Amniotic stem cell (primary cell): ENCODE measurements around the gene NUDT21.
"Not testable (repeated sequence)": the region's sequence is repeated elsewhere in the genome, so short reads cannot be mapped to it uniquely, and the experiment has no call there.

Experiments used
- DNase-seq: peaks from one replicate; lab custom pipeline; 2025; lab: John Stamatoyannopoulos, UW

Gene NUDT21

DNA sequence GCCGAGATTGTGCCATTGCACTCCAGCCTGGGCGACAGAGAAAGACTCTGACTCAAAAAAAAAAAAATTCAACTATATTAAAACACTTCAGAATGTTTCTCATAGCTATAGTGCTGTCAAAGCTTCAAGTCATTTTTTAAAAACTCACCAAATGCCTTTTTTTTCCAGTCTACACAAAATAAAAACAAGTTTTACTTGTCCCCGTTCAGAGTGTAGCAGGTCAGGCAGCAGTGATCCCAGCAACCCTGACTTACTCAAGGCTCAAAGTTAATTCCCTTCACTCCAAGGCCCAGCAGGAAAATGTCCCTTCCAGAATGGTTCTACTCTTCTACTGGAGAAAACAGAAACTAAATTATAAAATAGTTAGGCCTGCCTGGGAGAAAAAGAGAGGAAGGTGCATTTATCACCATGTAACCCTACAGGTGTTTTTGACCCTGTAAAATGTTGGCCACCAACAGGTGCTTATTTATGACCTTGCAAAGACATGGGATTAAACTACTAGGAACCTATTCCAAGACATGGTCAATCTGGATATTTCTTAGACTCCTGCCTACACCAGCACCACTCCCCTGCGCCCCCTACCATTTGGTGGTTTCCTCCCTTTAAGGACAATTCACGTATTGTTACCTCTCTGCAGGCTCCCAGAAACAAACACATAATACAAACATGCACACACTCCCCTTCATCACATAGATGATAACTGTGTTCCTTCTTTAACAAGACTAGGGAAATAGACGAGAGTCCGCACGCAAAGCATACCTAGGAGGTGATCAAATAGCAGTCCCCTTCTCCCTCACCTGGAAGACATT, 31.2 kb downstream of the NUDT21 start:
- DNase-seq = no peak

DNA sequence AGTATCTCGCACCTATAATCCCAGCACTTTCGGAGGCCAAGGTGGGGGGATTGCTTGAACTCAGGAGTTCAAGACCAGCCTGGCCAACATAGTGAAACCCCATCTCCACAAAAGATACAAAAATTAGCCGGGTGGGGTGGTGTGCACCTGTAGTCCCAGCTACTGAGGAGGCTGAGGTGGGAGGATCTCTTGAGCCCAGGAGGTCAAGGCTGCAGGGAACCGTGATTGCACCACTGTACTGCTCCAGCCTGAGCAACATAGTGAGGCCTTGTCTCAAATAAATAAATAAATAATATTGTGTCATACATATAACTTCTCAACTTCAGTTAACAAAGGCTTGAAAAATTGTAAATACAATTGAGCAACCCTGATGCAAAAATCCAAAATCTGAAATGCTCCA, 34.0 kb downstream of the NUDT21 start:
- no peak for DNase-seq

DNA sequence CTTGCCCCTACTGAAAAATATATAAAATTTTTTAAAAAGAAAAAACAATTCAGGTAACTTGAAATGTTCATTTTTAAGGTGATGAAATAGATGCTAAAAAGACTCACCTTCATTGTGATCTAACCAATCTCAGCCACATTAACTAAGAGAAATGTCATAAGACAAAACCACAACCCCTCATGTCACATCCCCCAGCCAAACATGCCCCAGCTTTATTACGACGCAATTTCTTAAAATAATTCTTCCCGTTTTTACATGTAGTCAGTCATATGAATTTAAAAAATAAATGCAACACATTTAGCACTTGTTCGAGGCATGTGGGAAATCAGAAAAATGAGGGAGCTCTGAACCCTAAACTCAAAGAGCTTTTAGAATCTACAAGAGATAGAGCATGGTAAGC, 35.3 kb downstream of the NUDT21 start:
- DNase-seq = no peak

DNA sequence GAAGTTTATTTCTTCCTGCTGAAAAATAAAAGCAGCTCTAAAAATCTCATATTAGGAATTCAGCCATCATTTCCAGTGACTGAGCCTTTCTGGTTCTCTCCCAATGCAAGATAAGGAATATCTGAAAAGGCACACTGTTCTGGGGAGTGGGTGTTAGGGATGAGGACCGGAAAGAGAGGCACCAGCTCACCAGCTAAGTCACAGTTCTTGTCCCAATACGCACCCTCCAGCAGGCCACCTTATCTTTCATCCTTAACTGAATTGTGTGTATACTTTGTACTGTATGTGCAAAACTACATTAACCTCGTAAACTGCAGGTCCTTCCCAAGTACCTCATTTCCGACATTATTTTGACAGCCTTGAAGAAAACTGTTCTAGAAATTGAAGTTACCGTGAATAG, 36.8 kb downstream of the NUDT21 start:
- no peak for DNase-seq

DNA sequence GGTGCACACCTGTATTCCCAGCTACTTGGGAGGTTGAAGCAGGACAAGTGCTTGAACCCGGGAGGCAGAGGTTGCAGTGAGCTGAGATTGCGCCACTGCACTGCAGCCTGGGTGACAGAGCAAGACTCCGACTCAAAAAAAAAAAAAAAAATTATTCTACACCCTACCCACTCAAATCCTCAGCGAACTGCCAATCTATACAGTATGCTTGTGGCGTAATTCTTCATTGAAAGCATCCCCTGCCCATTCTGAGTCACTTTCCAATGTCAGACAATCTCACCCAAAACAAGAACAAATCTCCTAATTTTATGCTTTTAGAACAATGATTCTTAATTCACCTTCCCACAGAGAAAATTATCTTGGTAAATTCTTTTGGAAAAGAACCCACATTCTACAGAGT, 37.8 kb downstream of the NUDT21 start:
- no peak for DNase-seq

DNA sequence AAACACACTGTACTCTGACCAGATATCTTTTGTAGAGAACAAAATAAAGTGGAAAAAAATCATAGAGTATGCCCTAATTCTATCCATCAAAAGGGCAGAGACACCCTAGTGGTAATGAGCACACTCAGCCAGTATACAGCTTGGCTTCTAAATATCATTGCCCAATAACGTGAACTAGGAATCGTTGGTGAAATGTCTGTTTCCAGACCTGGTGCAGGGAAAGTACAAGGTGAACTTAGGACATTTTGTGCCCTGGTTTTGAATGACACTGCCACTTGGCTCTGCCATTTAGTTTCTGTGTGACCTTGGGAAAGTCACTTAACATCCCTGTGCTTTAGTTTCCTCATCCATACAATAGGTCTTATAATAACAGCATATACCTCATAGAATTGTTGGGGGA, 39.5 kb downstream of the NUDT21 start:
- no peak for DNase-seq

DNA sequence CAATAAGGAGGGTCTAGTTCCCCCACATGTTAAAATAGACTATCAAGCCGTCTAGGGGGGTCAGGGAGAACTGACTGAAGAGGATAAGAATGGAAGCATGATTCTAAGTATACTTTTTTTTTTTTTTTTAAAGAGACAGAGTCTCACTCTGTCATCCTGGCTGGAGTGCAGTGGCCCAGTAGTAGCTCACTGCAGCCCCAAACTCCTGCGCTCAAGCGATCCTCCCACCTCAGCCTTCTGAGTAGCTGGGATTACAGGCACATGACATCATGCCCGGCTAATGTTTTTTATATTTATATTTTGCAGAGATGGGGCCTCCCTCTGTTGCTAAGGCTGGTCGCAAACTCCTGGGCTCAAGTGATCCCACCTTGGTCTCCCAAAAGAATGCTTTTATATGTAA, 40.0 kb downstream of the NUDT21 start:
- no peak for DNase-seq

DNA sequence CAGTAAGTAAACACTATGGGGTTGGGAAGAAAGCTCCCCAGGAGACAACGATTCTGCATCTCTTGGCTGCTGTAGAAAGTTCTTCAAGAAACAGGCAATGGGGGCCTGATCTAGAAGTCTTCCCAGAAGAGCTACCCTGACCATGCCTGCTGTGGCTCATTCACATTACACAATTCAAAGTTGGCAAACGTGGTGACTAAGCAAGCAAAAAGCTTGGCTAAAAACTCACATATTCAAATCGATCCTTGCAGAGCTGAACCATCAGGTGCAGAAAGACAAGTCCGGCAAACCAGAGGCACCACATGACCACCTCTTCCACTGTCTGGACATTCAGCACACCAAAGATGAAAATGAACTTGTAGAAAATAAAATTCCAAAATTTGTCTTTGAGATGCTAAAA, 41.9 kb downstream of the NUDT21 start:
- no peak for DNase-seq

DNA sequence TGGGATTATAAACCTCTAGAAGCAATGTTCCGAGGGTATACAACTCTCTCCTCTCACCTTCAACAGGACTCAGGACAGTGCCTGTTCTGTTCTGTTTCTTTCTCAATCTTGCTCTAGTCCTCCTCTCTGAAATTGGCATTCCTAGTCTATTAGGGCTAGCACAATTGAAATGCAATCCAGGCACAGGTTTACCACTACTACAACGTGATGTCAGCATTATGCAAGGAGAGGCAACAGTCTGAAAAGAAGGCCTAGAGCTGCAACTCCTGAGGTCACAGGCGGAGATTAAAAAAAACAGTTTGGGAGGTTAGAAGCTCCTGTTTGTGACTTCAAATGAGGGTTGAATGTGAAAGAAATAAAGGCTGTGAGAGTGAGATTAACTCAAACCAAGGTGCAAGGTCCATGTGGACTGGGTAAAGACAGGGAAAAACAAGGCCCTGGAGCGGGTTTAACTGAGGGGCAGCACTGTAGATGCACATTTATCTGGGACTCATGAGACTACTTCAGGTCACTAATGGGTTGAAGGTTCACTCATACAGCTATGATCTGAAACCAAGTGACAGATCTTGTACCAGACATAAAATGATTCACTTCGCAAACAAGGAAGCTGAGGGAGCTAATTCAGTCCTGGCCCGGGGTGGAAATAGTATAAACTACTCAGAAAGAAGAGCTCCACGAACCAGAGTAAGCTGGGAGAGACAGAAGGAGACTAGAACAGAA, 42.6 kb downstream of the NUDT21 start:
- no peak for DNase-seq

DNA sequence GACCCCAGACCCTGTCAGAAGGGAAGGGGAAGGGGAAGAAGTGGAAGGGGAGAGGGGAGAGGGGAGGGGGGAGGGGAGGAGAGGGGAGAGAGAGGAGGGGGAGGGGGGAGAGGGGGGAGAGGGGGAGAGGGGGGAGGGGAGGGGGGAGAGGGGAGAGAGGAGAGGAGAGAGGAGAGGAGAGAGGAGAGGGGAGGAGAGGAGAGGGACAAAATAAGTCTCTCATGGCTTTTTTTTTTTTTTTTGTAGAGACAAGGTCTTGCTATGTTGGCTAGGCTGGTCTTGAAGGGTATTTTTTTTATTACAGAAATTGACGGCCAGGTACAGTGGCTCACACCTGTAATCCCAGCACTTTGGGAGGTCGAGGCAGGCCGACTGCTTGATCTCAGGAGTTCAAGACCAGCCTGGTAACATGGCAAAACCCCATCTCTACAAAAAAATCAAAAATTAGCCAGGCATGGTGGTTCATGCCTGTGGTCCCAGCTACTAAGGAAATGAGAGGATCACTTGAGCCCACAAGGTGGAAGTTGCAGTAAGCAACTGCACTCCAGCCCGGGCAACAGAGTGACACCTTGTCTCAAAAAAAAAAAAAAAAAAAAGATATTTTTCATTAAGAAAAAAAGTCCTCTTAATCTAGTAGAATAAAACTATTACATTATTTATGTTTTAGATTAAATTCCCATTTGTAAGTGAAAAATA, 45.0 kb downstream of the NUDT21 start:
- DNase-seq = no peak

DNA sequence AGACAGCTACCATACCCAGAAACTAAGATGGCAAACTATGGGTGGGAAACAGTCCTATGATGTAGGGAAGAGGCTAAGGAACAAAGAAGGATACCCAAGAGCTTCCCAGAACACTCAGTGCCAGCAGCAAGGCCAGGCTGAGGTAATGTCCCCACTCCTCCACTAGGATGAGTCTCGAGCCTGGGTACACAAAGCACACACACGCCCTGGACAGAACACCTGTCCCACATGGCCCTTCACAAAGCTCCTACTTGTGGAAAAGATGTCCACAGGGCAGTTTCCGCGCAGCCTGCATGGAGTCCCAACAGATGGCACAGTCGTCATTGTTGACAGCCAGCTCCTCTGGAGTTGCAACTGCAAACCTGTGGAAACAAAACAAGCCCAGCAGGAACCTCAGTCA, 49.6 kb downstream of the NUDT21 start:
- DNase-seq = no peak

DNA sequence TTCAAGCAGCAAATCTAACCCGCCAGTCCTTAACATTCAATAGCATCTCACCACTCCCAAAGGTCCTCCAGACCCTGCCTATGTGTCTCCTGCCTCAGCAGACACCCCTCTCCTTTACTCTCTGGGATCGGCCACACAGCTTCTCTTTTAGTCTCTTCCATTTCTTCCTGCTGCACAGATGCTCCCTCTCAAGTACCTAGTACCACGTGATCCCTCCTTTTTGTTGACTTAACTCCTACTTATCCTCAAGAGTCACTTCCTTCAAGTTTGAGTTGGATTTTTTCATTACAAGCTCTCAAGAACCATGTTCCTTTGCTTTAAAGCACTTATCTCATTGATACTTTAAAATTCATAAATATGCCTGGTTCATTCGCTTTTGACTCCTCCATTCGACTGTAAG, 50.7 kb downstream of the NUDT21 start:
- DNase-seq = no peak

DNA sequence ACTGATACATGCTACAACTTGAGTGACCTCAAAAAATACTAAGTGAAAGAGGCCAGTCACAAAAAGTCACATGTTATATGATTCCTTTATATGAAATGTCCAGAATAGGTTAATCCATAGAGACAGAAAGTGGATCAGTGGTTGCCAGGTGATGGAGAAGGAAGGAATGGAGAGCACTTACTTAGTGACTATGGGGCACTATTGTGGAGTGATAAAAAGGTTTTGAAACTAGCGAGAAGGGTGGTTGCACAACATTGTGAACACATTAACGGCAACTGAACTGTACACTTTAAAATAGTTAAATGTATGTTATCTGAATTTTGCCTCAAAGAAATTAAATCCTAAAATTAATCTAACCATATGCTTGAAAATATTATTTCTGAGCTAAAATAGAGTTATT, 51.6 kb downstream of the NUDT21 start:
- DNase-seq = no peak

DNA sequence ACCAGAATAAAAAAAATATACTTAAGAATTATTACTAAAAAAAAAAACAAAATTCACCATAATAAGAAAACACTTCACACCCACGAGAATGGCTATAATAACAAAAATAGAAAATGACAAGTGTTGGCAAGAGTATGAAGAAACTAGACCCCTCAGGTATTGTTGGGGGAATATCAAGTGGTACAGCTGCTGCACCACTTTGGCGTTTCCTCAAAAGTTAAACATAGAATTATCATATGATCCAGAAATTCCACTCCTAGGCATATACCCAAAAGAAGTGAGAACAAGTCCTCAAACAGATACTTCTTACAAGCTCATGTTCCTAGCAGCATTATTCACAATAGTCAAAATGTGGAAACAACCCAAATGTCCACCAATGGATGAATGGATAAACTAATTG, 52.1 kb downstream of the NUDT21 start:
- no peak for DNase-seq

DNA sequence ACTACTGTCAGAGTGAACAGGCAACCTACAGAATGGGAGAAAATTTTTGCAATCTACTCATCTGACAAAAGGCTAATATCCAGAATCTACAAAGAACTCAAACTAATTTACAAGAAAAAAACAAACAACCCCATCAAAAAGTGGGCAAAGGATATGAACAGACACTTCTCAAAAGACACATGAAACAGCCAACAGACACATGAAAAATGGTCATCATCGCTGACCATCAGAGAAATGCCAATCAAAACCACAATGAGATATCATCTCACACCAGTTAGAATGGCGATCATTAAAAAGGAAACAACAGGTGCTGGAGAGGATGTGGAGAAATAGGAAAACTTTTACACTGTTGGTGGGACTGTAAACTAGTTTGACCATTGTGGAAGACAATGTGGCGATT, 54.4 kb downstream of the NUDT21 start:
- DNase-seq = not testable (repeated sequence)

DNA sequence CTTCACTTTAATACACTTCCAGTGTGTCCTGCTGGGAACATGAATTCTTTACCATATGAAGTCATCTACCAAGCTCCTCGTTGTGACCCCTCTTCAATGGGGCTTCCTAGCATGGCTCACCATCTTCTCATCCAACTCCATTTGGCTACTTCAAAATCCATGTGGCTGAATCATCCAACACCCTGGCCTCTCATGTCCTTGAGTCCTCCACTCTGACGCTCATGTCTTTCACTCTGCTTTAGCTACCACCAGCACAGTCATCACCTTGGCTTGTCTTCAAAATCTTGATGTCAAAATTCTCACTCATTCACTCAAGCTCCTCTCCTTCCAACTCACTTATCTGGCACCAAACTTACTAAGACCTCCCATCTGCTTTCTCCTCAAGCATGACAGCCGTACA, 61.6 kb downstream of the NUDT21 start:
- DNase-seq = no peak

DNA sequence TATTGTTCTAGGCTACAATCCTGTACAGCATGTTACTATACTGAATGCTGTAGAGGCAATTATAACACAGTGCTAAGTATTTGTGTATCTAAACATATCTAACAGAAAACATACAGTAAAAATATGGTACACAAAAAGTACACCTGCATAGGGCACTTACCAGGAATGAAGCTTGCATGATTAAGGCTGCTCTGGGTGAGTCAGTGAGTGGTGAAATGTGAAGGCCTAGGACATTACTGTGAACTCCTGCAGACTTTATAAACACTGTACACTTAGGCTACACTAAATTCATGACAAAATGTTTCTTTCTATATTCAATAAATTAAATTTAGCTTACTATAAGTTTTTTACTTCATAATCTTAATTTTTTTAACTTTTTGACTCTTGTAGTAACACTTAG, 62.9 kb downstream of the NUDT21 start:
- no peak for DNase-seq

DNA sequence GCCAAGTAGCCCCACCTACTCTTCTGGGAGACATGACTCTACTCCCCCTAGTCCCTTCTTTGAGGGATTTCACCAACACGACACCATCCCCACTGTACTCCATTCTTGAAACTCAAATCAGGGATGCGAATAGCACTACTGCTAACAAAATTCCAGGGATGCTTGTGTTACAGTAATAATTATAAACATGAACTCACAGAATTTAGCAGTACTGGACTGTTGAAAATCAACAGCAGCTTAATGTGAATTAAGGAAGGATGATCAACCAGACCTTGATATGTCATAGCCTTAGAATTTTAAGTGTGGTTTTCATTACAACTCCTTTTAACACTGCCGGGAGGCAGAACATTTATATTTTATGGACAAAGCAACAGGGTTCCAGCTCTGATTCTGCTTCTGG, 63.7 kb downstream of the NUDT21 start:
- no peak for DNase-seq

DNA sequence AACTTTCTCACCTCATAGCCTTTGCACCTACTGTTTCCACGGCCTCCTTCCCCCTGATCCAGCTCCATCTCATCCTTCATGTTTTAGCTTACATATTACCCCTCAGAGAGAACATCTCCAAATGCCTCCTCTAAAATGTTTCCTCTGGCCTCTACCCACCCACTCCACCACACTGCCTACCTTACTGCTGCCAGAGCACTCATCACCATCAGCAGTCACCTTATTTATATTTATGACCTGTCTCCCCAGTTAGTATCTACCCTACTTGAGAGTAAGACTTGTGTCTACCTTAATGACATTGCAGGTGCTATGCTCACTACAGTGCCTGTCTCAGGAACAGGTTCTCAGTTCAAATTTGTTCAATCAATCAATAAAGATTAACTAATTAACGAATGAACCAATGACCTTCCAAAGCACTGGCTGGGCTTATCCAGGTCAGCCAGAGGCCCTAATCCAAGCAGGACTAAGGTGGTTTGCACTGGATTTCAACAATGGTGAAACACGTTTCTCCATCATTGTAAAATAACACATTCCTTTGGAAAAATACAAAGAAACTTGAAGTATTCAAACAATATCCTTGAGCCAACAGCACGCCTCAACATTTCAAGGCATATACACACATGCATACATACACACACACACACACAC, 66.9 kb downstream of the NUDT21 start:
- no peak for DNase-seq

DNA sequence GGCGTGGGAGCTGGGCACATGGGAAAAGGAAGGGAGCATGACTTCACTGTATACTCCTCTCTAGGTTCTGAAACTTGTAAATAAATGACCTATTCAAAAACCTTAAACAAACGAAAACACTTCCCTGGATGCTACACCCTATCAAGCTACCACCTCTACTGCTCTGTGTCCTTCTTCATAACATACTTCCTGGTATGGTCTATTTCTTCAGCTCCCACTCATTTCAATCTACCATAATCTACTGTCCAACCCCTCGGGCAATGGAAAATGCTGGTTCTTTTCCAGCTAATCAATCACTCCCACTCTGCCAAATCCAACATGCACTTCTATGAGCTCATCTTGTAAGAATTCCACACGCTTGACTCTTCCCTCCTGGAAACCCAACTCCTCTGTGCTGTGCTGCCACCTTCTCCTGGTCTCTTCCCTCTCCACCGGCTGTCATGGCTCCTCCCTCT, 68.2 kb downstream of the NUDT21 start:
- no peak for DNase-seq

DNA sequence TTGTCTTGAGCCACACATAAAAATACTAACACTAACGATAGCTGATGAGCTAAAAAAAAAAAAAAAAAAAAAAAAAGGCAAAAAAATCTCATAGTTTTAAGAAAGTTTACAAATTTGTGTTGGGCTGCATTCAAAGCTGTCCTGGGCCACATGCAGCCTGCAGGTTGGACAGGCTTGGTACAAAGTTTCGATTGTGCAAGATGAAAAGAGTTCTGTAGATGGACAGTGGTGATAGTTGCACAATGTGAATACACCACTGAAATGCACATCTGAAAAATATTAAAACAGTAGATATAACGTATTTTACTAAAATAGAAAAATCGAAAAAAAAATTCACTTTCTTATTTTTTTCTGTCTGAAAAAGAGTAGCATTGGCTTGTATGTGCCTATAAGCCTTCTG, 68.7 kb downstream of the NUDT21 start:
- DNase-seq = no peak

DNA sequence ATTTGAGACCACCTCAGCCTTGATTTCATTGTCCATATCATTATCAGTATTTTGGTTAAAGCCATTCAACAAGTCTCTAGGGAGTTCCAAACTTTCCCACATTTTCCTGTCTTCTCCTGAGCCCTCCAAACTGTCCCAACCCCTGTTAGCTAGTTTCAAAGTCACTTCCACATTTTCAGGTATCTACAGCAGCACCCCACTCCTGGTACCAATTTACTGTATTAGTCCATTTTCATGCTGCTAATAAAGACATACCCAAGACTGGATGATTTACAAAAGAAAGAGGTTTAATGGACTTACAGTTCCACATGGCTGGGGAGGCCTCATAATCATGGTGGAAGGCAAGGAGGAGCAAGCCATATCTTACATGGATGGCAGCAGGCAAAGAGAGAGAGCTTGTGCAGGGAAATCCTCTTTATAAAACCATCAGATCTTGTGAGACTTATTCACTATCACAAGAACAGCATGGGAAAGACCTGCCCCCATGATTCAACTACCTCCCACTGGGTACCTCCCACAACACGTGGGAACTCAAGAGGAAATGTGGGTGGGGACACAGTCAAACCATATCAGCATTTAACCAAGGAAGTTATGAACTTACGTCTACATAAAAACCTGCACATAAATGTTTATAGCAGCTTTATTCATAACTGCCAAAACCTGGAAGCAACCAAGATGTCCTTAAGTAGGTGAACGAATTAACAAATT, 70.2 kb downstream of the NUDT21 start:
- DNase-seq = not testable (repeated sequence)
